DMS79 (cell line): ENCODE results near the gene PSG5.
"Not testable (repeated sequence)": the region's sequence is repeated elsewhere in the genome, so short reads cannot be mapped to it uniquely, and the experiment has no call there.

Source experiments
- DNase-seq: peaks from one replicate; lab custom pipeline; 2025; lab: John Stamatoyannopoulos, UW

The PSG5 gene

GRCh38 chr19:43186311-43186935 is at the start of gene PSG5:
PSG5 (minus strand) TSS chr19:43186536; CDS start chr19:43186405, 131 bp downstream.
- DNase-seq: not testable (repeated sequence)

GRCh38 chr19:43235686-43236085 is 49.4 kb upstream of the PSG5 start:
- DNase-seq: not testable (repeated sequence)

DNA sequence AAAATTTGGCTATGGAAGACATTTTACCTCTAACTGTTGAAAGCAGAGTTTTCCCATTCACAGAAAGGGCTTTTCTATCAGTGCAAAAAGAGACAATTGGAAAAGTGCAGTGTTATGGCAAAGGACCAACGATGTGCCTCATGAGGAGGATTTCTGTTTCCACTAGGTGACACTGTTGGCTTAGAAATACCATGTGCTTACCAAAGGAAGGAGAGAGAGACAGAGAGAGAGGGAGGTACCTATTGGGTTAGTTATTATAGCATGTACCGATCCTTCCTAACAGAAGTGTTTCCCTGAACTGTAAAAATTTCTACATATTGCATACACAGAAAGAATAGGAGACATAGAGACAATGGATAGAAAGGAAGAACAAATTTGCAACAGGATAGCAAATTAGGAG is 43.0 kb upstream of the PSG5 start:
- no peak for DNase-seq

- not testable (repeated sequence) for DNase-seq
Observed at GRCh38 chr19:43228730-43229129, 42.4 kb upstream of the PSG5 start.

- not testable (repeated sequence) for DNase-seq
Observed at GRCh38 chr19:43226986-43227385, 40.6 kb upstream of the PSG5 start.

DNA sequence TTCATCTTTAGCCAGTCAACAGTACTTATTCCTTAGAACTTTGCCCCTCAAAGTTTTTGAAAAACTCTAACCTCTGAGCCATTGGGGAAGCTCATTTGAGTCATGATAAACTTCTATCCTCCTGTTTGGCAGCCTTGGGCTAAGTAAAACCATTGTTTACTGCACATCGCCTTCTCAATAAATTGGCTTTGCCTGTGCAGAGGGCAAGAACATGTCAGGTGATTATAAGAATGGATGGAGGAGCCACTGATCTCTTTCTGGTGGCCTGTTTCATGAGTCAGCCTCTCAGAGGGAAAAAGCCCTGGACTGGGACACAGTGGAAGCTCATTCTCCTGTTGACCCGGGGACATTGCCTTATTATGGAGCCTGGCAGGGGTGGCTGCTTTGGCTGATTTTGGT is 38.5 kb upstream of the PSG5 start:
- DNase-seq: no peak

DNA sequence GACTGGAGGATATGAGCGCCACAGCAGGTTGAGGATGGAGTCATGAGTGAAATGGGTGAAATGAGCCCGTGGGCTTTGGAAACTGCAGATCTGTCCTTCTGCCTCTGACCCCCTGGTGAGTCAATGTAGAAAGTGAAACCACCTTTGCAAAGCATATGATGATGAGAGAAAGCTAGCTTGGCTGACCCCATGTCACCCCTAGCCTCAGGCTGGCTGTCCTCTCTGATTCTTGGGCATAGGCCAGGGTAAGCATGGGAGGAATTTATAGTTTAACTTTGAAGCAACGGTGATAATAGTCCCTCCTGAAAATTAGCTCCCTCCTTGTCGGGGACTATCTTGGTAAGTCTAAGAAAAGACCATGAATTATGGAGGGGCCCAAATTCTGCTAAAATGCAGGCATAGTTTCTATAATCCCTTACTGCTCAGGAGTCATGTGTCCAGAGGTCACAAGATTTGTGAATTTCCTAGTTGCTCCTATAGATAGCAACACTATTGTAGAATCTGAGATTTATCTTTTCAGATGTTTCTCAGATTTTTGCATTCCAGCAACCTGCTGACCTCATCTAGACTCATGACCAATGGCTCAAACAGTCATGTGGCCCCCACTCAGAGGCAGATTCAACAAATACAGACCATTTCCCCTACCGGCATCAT is 38.0 kb upstream of the PSG5 start:
- not testable (repeated sequence) for DNase-seq

DNA sequence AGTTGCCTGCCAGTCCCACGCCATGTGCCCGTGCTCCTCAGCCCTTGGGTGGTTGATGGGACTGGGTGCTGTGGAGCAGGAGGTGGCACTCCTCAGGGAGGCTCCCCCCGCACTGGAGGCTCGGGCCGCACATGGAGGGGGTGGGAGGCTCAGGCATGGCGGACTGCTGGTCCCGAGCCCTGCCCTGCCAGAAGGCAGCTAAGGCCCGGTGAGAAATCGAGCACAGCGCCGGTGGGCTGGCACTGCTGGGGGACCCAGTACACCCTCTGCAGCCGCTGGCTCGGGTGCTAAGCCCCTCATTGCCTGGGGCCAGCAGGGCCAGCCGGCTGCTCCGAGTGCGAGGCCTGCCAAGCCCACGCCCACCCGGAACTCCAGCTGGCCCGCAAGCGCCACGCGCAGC is 35.6 kb upstream of the PSG5 start:
- not testable (repeated sequence) for DNase-seq

- DNase-seq: not testable (repeated sequence)
Observed at GRCh38 chr19:43219136-43219535, 32.8 kb upstream of the PSG5 start.

DNA sequence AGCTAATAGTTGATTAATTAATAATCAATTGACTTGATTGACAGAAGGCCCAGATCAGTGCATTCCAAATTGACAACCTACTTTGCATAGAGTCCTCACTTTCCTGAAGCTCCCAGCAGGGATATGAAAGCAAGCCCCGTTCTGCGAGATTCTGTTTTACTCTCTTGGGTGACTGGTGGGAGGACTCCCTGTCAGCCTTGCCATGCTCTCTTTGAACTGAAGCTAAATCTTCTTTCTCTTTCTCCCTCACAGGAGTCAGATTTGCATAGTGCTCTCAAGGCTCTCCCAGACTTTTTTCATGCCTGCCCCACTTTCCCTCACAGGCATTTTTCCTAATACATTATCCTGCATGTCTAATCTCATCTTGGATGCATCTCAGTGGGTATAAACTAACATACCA is 29.5 kb upstream of the PSG5 start:
- not testable (repeated sequence) for DNase-seq

DNA sequence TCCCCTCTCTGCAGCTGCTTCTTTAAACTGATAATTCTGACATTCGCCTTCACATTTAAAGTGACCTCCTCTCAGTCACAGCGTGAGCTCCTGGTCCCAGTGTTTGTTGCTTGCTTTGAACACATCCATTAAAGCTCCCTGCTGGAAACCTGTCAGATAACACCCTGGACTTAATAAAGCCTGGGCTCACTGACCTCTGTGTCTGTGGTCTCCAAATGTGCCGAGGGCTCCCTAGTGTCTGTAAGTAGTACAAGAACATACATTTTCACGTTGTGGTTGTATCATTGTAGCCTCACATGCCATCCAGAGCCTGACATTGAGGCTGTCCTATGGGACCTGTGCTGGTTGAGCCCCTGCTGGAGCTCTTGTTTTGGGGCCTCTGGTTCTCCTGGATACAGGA is 21.7 kb upstream of the PSG5 start:
- DNase-seq: no peak

DNA sequence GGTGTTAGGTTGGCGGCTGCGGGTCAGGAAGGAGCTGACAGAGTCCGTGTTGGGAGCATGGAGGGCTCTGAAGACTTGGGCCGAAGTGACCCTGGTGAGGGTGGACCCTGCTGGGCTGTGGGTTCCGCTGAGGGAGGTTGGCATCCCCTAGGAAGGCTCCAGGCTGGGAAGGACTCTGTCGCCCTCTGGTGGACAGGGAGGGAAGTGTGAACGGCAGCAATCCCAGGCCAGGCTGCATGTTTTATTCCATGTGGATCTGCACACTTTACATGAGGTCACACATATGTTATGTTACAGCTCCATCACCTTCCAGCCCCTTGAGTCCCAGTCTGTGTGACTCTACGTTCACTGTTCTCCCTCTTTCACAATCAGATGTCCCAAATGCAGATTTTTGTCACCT is 20.8 kb upstream of the PSG5 start:
- not testable (repeated sequence) for DNase-seq

DNA sequence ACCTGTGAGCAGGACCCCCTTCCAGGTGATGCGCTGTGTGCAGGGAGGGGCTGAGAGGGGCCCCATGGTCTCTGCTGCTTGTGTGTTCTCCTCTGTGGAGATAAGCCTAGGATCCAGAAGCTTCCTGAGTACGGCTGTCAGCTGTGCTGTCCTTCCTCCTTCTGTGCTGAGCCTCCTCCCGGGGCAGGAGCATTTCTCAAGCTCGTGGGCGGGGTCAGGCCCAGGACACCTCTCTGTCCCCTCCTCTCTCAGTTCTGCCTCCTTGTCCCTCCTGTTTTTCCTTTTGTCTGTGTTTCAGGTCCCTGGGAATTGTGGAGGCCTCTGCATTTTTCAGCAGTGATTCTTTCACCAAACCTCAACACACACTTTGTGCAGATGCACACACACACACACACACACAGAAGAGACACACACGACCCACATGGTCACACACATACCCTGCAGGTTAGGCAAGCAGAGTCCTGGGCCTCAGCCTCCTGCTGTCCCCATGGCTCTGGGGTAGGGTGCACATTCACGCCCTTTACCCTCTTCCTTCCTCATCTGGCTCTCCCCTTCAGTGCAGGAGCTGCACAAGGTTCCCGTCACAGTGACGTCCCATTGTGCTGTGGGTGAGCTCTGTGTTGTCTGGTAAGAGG is 19.3 kb upstream of the PSG5 start, which contains the start of gene PSG4:
Gene PSG4, minus strand, starts transcription at position 168 of the 635 bp plus-strand sequence. Its CDS starts 102 bp downstream, at position 66.
- not testable (repeated sequence) for DNase-seq

DNA sequence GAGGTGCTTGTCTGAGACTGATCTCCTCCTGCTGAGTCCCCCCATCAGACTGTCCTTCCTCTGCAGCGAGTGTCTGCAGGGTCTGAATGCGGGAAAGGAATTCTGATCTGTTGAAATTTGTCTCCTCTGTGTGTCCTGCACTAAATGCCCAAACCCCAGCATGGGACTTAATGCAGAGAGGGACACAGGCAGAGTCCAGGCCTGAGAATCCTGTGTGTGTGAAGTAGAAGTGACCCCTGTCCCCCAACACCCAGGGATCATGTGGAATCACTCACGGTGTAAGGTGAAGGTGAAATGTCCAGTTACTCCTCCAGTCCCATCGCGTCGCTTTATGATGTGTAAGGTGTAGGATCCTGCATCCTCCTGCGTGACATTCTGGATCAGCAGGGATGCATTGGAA is 17.3 kb upstream of the PSG5 start:
- not testable (repeated sequence) for DNase-seq

DNA sequence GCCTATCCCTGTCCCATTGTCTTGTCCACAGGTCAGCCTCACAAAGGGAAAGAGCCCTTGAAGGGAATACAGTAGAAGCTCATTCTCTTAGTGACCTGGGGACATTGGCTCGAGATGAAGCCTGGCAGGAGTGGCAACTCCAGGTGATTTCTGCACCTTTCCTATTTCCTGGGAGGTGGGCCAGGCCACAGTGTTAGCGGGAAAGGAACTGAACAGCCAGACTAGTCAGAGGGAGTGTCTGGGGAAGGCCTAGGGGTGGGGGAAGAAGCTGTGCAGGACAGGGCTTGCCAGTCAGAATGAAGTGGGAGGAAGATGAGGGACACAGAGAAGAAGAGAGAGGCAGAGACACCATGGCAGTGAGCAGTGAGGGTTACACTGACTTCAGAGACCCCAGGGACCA is 15.6 kb upstream of the PSG5 start:
- not testable (repeated sequence) for DNase-seq

GRCh38 chr19:43201337-43201801 is 15.0 kb upstream of the PSG5 start:
- not testable (repeated sequence) for DNase-seq

GRCh38 chr19:43198686-43199419 is 12.5 kb upstream of the PSG5 start:
- DNase-seq: not testable (repeated sequence)

GRCh38 chr19:43197666-43198397 is 11.5 kb upstream of the PSG5 start:
- not testable (repeated sequence) for DNase-seq

DNA sequence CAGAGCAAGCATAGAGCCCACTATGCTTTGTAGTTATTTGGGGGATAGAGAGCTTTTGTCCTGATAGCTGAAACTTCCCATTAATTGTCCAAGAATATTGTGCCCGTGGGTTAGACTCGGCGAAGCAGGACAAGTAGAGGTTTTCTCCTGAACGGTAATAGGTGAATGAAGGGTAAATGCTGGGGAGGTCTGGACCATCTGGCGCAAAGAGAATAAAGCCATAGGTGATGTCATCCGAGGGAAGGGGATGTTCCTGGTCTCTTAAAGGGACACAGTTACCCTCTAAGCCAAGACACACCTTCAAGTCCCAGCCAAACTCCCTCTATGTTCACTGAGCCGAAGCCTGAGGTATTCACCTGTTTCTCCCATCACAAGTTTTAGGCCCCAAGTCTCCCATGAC is 8.1 kb upstream of the PSG5 start:
- DNase-seq: not testable (repeated sequence)

DNA sequence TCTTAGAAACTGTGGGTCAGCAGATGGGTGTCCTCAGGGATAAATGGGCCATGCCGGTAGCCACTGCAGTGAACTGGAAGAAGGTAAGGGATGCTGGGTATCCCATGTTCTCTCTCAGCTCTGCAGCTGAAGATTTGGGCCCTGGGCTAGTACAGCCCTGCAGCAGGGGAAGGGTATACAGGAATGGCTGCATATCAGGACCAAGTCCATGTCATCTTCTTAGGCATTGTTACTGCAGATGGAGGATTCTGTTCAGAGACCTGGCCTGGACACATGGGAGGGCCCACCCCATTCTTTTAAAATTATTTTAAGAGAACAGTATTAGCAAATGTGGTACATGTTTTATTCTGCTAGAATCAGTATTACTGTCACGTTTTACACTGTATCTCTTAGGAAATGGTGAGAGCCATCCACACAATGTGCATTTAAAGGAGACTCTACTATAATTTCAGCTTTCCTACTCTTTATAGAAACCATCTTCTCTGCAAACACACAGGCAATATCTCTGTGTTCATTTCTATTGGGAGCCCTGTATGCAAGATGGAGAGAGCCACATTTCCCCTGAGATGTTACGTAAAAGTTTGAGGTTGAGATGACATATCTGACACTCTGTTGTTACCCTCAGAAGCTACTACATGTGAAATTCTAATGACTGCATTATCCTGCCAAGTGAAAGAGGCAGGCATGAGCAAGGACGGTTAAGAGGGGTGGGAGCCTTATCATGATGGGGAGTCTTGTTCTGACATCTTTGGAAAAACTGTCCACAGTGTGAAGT is 6.2 kb upstream of the PSG5 start:
- not testable (repeated sequence) for DNase-seq

- not testable (repeated sequence) for DNase-seq
Observed at GRCh38 chr19:43188092-43188491, 1.8 kb upstream of the PSG5 start.
